ENCODE results near the gene ZNF451.

The ZNF451 gene

DNA sequence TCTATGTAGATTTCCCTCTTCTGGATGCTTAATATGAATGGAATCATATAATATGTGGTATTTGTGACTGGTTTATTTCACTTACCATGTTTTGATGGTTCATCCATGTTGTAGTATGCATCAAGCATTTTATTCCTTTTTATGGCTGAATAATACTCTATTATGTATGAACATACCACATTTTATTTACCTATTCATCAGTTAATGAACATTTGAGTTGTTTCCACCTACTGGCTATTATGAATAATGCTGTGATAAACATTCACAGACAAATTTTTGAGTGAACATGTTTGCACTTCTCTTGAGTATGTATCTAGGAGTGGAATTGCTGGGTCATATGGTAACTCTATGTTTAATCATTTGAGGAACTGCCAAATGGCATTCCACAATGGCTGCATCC lies 14.9 kb upstream of the ZNF451 start:
- TF ChIP-seq POLR2A (IDR thresholded peaks at IDR 0.05; ENCODE audit: extremely low read depth, insufficient read length) (no peak), MYC (IDR thresholded peaks at IDR 0.05; ENCODE audit: low read depth, low read length) (no peak)
- TF ChIP-seq, protein P1, sequence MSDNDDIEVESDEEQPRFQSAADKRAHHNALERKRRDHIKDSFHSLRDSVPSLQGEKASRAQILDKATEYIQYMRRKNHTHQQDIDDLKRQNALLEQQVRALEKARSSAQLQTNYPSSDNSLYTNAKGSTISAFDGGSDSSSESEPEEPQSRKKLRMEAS (IDR thresholded peaks at IDR 0.05; ENCODE audit: low read depth, low read length) = no peak
- TF ChIP-seq, protein P2, sequence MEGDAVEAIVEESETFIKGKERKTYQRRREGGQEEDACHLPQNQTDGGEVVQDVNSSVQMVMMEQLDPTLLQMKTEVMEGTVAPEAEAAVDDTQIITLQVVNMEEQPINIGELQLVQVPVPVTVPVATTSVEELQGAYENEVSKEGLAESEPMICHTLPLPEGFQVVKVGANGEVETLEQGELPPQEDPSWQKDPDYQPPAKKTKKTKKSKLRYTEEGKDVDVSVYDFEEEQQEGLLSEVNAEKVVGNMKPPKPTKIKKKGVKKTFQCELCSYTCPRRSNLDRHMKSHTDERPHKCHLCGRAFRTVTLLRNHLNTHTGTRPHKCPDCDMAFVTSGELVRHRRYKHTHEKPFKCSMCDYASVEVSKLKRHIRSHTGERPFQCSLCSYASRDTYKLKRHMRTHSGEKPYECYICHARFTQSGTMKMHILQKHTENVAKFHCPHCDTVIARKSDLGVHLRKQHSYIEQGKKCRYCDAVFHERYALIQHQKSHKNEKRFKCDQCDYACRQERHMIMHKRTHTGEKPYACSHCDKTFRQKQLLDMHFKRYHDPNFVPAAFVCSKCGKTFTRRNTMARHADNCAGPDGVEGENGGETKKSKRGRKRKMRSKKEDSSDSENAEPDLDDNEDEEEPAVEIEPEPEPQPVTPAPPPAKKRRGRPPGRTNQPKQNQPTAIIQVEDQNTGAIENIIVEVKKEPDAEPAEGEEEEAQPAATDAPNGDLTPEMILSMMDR (IDR thresholded peaks at IDR 0.05; ENCODE audit: low read depth, low read length) = no peak
- DNase-seq (ENCODE audit: low read depth) = no peak
- H3K4me3 ChIP-seq (ENCODE audit: low read depth, low read length) = no peak overlapping the region

DNA sequence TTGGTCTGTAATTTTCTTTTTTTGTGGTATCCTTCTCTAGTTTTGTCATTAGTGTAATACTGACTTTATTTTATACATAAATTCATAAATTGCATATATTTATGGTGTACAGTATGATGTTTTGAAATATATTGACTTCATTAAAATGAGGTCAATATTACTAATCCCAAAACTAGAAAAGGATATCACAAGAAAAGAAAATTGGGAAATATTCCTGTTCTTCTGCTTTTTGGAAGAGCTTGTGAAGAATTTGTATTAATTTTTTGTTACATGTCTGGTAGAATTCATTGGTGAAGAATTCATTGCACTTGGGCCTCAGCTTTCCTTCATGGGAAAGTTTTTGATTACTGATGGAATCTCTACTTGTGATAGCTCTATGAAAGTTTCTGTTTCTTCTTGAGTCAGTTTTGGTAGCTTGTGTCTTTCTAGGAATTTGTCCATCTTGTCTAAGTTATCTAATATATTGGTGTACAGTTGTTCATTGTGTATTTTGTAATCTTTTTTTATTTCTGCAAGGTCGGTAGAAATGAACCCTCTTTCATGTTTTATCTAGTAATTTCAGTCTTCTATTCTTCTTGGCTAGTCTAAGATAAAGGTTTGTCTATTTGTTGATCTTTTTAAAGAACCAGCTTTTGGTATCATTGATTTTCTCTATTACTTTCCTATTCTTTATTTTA lies 11.3 kb upstream of the ZNF451 start:
- no peak for DNase-seq (ENCODE audit: low read depth)
- H3K4me3 ChIP-seq (ENCODE audit: low read depth, low read length) = no peak overlapping the region
- TF ChIP-seq POLR2A (IDR thresholded peaks at IDR 0.05; ENCODE audit: extremely low read depth, insufficient read length) (no peak), MYC (IDR thresholded peaks at IDR 0.05; ENCODE audit: low read depth, low read length) (no peak)
- TF ChIP-seq, protein P1 (IDR thresholded peaks at IDR 0.05; ENCODE audit: low read depth, low read length) = no peak
- TF ChIP-seq, protein P2 (IDR thresholded peaks at IDR 0.05; ENCODE audit: low read depth, low read length) = no peak

DNA sequence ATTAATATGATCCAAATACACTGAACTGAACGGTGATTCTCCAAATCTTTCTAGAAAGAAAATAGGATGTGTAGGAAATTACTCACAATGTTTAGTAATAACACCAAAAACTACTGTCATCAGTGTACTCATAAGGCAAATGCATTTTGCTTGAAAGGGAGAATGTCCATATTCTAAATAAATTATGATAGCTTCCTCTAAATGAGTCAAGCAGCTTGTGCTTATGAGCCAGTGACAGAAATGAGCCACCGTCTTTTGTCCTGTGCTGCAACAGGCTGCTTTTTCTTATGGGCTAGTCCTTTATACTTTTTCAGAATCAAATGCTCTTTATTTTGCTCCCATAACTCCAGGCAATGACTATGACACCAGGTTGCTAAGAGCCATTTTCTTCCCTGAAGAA lies 4.5 kb upstream of the ZNF451 start:
- TF ChIP-seq MYC (IDR thresholded peaks at IDR 0.05; ENCODE audit: low read depth, low read length) (no peak), POLR2A (IDR thresholded peaks at IDR 0.05; ENCODE audit: extremely low read depth, insufficient read length) (no peak)
- TF ChIP-seq, protein P2 (IDR thresholded peaks at IDR 0.05; ENCODE audit: low read depth, low read length) = no peak
- TF ChIP-seq, protein P1 (IDR thresholded peaks at IDR 0.05; ENCODE audit: low read depth, low read length) = no peak
- H3K4me3 ChIP-seq (ENCODE audit: low read depth, low read length) = no peak overlapping the region
- DNase-seq (ENCODE audit: low read depth) = no peak

DNA sequence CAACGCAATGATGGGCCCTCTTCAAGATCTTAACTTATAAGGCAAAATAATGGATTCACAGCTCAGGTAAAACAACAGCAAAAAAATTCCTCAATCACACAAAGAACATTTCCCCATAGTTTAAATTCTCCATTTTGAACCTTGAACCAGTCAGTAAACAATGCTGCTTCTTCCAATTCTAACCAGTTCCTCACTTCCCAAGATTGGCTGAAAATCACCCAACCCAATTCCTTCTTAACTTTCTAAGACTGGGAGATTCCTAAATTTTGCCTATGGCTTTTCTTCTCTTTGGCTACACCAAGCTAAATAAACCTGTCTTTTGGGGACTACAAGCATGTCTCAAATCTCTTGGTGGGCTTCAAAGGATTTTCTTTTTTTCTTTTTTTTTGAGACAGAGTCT lies 3.1 kb upstream of the ZNF451 start:
- no peak for DNase-seq (ENCODE audit: low read depth)
- TF ChIP-seq, protein P1 (IDR thresholded peaks at IDR 0.05; ENCODE audit: low read depth, low read length) = no peak
- TF ChIP-seq POLR2A (IDR thresholded peaks at IDR 0.05; ENCODE audit: extremely low read depth, insufficient read length) (no peak), MYC (IDR thresholded peaks at IDR 0.05; ENCODE audit: low read depth, low read length) (no peak)
- TF ChIP-seq, protein P2 (IDR thresholded peaks at IDR 0.05; ENCODE audit: low read depth, low read length) = no peak
- no peak overlapping the region for H3K4me3 ChIP-seq (ENCODE audit: low read depth, low read length)

DNA sequence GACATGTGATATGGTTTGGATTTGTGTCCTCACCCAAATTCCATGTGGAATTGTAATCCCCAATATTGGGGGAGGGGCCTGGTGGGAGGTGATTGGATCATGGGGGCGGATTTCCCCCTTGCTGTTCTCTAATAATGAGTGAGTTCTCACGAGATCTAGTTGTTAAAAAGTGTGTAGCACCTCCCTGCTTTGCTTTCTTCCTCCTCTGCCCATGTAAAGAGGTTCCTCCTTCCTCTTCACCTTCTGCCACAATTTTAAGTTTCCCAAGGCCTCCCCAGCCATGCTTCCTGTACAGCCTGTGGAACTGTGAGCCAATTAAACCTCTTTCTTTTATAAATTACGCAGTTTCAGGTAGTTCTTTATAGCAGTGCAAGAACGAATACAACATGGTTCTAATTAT lies 2.1 kb upstream of the ZNF451 start:
- no peak overlapping the region for H3K4me3 ChIP-seq (ENCODE audit: low read depth, low read length)
- peak; percentile 37 for DNase-seq (ENCODE audit: low read depth)
- TF ChIP-seq MYC (IDR thresholded peaks at IDR 0.05; ENCODE audit: low read depth, low read length) (no peak), POLR2A (IDR thresholded peaks at IDR 0.05; ENCODE audit: extremely low read depth, insufficient read length) (no peak)
- TF ChIP-seq, protein P2 (IDR thresholded peaks at IDR 0.05; ENCODE audit: low read depth, low read length) = no peak
- TF ChIP-seq, protein P1 (IDR thresholded peaks at IDR 0.05; ENCODE audit: low read depth, low read length) = no peak

Measured in NB4 (cell line).